ENCODE measurements around the gene OPN1MW3.

Gene OPN1MW3

GRCh38 chrX:154303476-154303875, 46.1 kb downstream of the OPN1MW3 start:
- no peaks in the 10 kb centered on the region for H3K9me3 ChIP-seq (ENCODE audit: insufficient read depth, low read length, severe bottlenecking)
- no peak overlapping the region for H3K27ac ChIP-seq (ENCODE audit: low read length)
- DNase-seq (no peak), ATAC-seq (ENCODE audit: insufficient read depth, low read depth) (no peak)
- TF ChIP-seq EZH2 (IDR thresholded peaks at IDR 0.05; ENCODE audit: borderline replicate concordance, low read depth, low read length, severe bottlenecking): no peak
- TF ChIP-seq CTCF (IDR thresholded peaks at IDR 0.05; ENCODE audit: borderline replicate concordance, extremely low read depth, low read length, poor library complexity, severe bottlenecking): no peak
- no peaks in the 10 kb centered on the region for H4K20me1 ChIP-seq (ENCODE audit: insufficient read depth, low read length)
- no peaks in the 10 kb centered on the region for H3K36me3 ChIP-seq (ENCODE audit: insufficient read depth, low read length)
- H3K27me3 ChIP-seq (ENCODE audit: insufficient read depth, low read length, poor library complexity): no peaks in the 10 kb centered on the region
- H3K4me1 ChIP-seq (ENCODE audit: insufficient read depth, low read length): peaks cover 1% of the 10 kb centered on the region; the same call in 1 of the 2 replicates
- no peak overlapping the region for H3K9ac ChIP-seq (ENCODE audit: low read depth, low read length)
- H3K79me2 ChIP-seq (ENCODE audit: insufficient read depth, low read length): no peaks in the 10 kb centered on the region
- no peak overlapping the region for H3K4me3 ChIP-seq (ENCODE audit: low read depth in 1 of 2, low read length in 2 of 2)
- H2AFZ ChIP-seq (ENCODE audit: low read depth, low read length): no peak overlapping the region
- no peak overlapping the region for H3K4me2 ChIP-seq (ENCODE audit: insufficient read depth, low read length)

GRCh38 chrX:154304846-154305245, 47.5 kb downstream of the OPN1MW3 start:
- no peaks in the 10 kb centered on the region for H3K9me3 ChIP-seq (ENCODE audit: insufficient read depth, low read length, severe bottlenecking)
- no peaks in the 10 kb centered on the region for H3K36me3 ChIP-seq (ENCODE audit: insufficient read depth, low read length)
- no peak overlapping the region for H3K9ac ChIP-seq (ENCODE audit: low read depth, low read length)
- H3K27me3 ChIP-seq (ENCODE audit: insufficient read depth, low read length, poor library complexity): no peaks in the 10 kb centered on the region
- no peak for DNase-seq
- H4K20me1 ChIP-seq (ENCODE audit: insufficient read depth, low read length): no peaks in the 10 kb centered on the region
- no peak overlapping the region for H3K4me2 ChIP-seq (ENCODE audit: insufficient read depth, low read length)
- no peak for ATAC-seq (ENCODE audit: insufficient read depth, low read depth)
- no peak overlapping the region for H2AFZ ChIP-seq (ENCODE audit: low read depth, low read length)
- no peaks in the 10 kb centered on the region for H3K79me2 ChIP-seq (ENCODE audit: insufficient read depth, low read length)
- TF ChIP-seq CTCF (IDR thresholded peaks at IDR 0.05; ENCODE audit: borderline replicate concordance, extremely low read depth, low read length, poor library complexity, severe bottlenecking) (no peak), EZH2 (IDR thresholded peaks at IDR 0.05; ENCODE audit: borderline replicate concordance, low read depth, low read length, severe bottlenecking) (no peak)
- no peak overlapping the region for H3K27ac ChIP-seq (ENCODE audit: low read length)
- H3K4me3 ChIP-seq (ENCODE audit: low read depth in 1 of 2, low read length in 2 of 2): no peak overlapping the region
- peaks cover 3% of the 10 kb centered on the region; the same call in 1 of the 2 replicates for H3K4me1 ChIP-seq (ENCODE audit: insufficient read depth, low read length)

GRCh38 chrX:154305541-154306205, 48.3 kb downstream of the OPN1MW3 start:
- H2AFZ ChIP-seq (ENCODE audit: low read depth, low read length): no peak overlapping the region
- H3K27ac ChIP-seq (ENCODE audit: low read length): no peak overlapping the region
- no peaks in the 10 kb centered on the region for H3K36me3 ChIP-seq (ENCODE audit: insufficient read depth, low read length)
- no peak for ATAC-seq (ENCODE audit: insufficient read depth, low read depth)
- H3K9ac ChIP-seq (ENCODE audit: low read depth, low read length): no peak overlapping the region
- no peaks in the 10 kb centered on the region for H3K9me3 ChIP-seq (ENCODE audit: insufficient read depth, low read length, severe bottlenecking)
- no peaks in the 10 kb centered on the region for H3K79me2 ChIP-seq (ENCODE audit: insufficient read depth, low read length)
- TF ChIP-seq EZH2 (IDR thresholded peaks at IDR 0.05; ENCODE audit: borderline replicate concordance, low read depth, low read length, severe bottlenecking): no peak
- TF ChIP-seq CTCF (IDR thresholded peaks at IDR 0.05; ENCODE audit: borderline replicate concordance, extremely low read depth, low read length, poor library complexity, severe bottlenecking): no peak
- no peak overlapping the region for H3K4me2 ChIP-seq (ENCODE audit: insufficient read depth, low read length)
- no peaks in the 10 kb centered on the region for H3K27me3 ChIP-seq (ENCODE audit: insufficient read depth, low read length, poor library complexity)
- no peaks in the 10 kb centered on the region for H4K20me1 ChIP-seq (ENCODE audit: insufficient read depth, low read length)
- H3K4me1 ChIP-seq (ENCODE audit: insufficient read depth, low read length): peaks cover 3% of the 10 kb centered on the region; the same call in 1 of the 2 replicates
- no peak for DNase-seq
- H3K4me3 ChIP-seq (ENCODE audit: low read depth in 1 of 2, low read length in 2 of 2): no peak overlapping the region

Data from DND-41 (cell line).